Endothelial cell of umbilical vein (primary cell): ENCODE measurements around the gene PRKCZ. TPM values are rescaled to one million over a fixed set of nuclear protein-coding genes. Genes with fewer than 3 reads are reported as not detected.

Experiments
- BruUV-seq: library from RNA; stranded (reverse); fragments of 400-500 nt; replicated peaks from 2 replicates; lab custom pipeline; 2021; lab: Mats Ljungman, UMichigan
- CTCF ChIA-PET: fragments of 300-600, 350-600 bp; sonication (Branson Sonifier 250); formaldehyde crosslinking; loops from one replicate; lab custom pipeline; 2021; ENCODE audit warnings: antibody characterized with exemption, inconsistent platforms; lab: Charles Lee
- POLR2A ChIA-PET: fragments of 300-600, 350-600 bp; sonication (Branson Sonifier 250); formaldehyde crosslinking; loops from one replicate; lab custom pipeline; 2021; ENCODE audit warnings: antibody characterized with exemption, inconsistent platforms; lab: Charles Lee
- DNase-seq: peaks from one replicate; pipeline ENCODE4 v3.0.0-alpha.2; 2011; ENCODE audit warnings: low read depth, low spot score
- FAIRE-seq: peaks from 2 replicates; lab custom pipeline; 2011; peaks lifted over from hg19 to GRCh38; lab: Jason Lieb, UNC
- H2AFZ ChIP-seq: 2 replicates; pipeline ENCODE4 v1.6.0; 2012; ENCODE audit warnings: low read depth, low read length, control low read depth, inconsistent platforms
- H3K27ac ChIP-seq: 2 replicates; pipeline ENCODE4 v1.5.1; 2011; ENCODE audit warnings: low read depth, mild to moderate bottlenecking, control low read depth, low read length, moderate library complexity; ENCODE audit not compliant: insufficient read depth
- H3K27me3 ChIP-seq, 2 experiments: 2 replicates each; pipeline versions ENCODE4 v1.6.0 to v1.6.1; 2011; ENCODE audit warnings: low read length in 2 of 2, mixed read lengths in 1 of 2; ENCODE audit not compliant: control insufficient read depth in 2 of 2, insufficient read depth in 2 of 2
- H3K36me3 ChIP-seq, 2 experiments: 2 replicates in 1 of 2; 3 replicates in 1 of 2; pipeline ENCODE4 v1.5.1; 2011; ENCODE audit warnings: low read length in 2 of 2, mild to moderate bottlenecking in 1 of 2, moderate library complexity in 1 of 2; ENCODE audit not compliant: control insufficient read depth in 2 of 2, insufficient read depth in 2 of 2; ENCODE audit errors: extremely low read depth in 1 of 2
- H3K4me1 ChIP-seq: 3 replicates; pipeline ENCODE4 v1.5.1; 2011; ENCODE audit warnings: mild to moderate bottlenecking, low read length; ENCODE audit not compliant: control insufficient read depth, insufficient read depth; ENCODE audit errors: extremely low read depth
- H3K4me2 ChIP-seq: 2 replicates; pipeline ENCODE4 v1.6.1; 2011; ENCODE audit warnings: low read length, control low read depth, mixed read lengths; ENCODE audit not compliant: insufficient read depth
- H3K4me3 ChIP-seq, 3 experiments: fragments of 200-600 bp in 1 of 3; sonication (generic), shearing (Covaris generic) in 1 of 3; replicated peaks in 1 of 3; 2 replicates each; pipeline ENCODE4 v1.5.1; 2011 to 2016; ENCODE audit warnings: control low read depth in 3 of 3, low read length in 3 of 3, mild to moderate bottlenecking in 2 of 3, inconsistent platforms in 1 of 3, low read depth in 1 of 3, moderate library complexity in 1 of 3; ENCODE audit not compliant: insufficient read depth in 1 of 3
- H3K79me2 ChIP-seq: 2 replicates; pipeline ENCODE4 v1.6.0; 2012; ENCODE audit warnings: low read length, inconsistent platforms; ENCODE audit not compliant: control insufficient read depth, insufficient read depth
- H3K9ac ChIP-seq: replicated peaks from 2 replicates; pipeline ENCODE3; 2011; ENCODE audit warnings: low read length, control low read depth; ENCODE audit not compliant: insufficient read depth; ENCODE audit errors: extremely low read depth
- H3K9me1 ChIP-seq: replicated peaks from 3 replicates; pipeline ENCODE4 v1.6.0; 2011; ENCODE audit warnings: mild to moderate bottlenecking, low read length; ENCODE audit not compliant: control insufficient read depth, insufficient read depth; ENCODE audit errors: extremely low read depth
- H3K9me3 ChIP-seq: replicated peaks from 2 replicates; pipeline ENCODE4 v1.5.1; 2012; ENCODE audit warnings: low read length, inconsistent platforms; ENCODE audit not compliant: control insufficient read depth, insufficient read depth
- H4K20me1 ChIP-seq: replicated peaks from 2 replicates; pipeline ENCODE3; 2011; ENCODE audit warnings: mild to moderate bottlenecking, low read length; ENCODE audit not compliant: control insufficient read depth, insufficient read depth; ENCODE audit errors: extremely low read depth
- CTCF ChIP-seq, 2 donors: IDR thresholded peaks; 1 replicate in 1 of 2; 2 replicates in 1 of 2; pipeline ENCODE4 v1.5.1; 2011; ENCODE audit warnings: low read length in 2 of 2, mild to moderate bottlenecking in 2 of 2, moderate library complexity in 2 of 2, control low read depth in 1 of 2, inconsistent platforms in 1 of 2, low read depth in 1 of 2; ENCODE audit not compliant: insufficient read depth in 1 of 2; ENCODE audit errors: extremely low read depth in 1 of 2
- EZH2 ChIP-seq: IDR thresholded peaks from 2 replicates; pipeline ENCODE4 v1.6.1; 2012; ENCODE audit warnings: borderline replicate concordance, low read depth, mild to moderate bottlenecking, moderate library complexity, low read length, inconsistent platforms; ENCODE audit not compliant: severe bottlenecking
- FOS ChIP-seq: IDR thresholded peaks from 2 replicates; pipeline ENCODE4 v1.6.1; 2011; ENCODE audit warnings: mild to moderate bottlenecking, low read length, moderate library complexity, borderline replicate concordance; ENCODE audit not compliant: insufficient read depth
- GATA2 ChIP-seq: IDR thresholded peaks from 2 replicates; pipeline ENCODE4 v1.7.0; 2011; ENCODE audit warnings: low read depth, mild to moderate bottlenecking, moderate library complexity, mixed read lengths, low read length; ENCODE audit not compliant: insufficient read length, insufficient read depth
- JUN ChIP-seq: IDR thresholded peaks from 2 replicates; pipeline ENCODE4 v1.6.1; 2011; ENCODE audit warnings: borderline replicate concordance, low read depth; ENCODE audit not compliant: insufficient read length, insufficient read depth
- MAX ChIP-seq: IDR thresholded peaks from 2 replicates; pipeline ENCODE4 v1.6.1; 2011; ENCODE audit not compliant: insufficient read depth, insufficient read length
- MYC ChIP-seq: IDR thresholded peaks from one replicate; pipeline ENCODE4 v1.6.1; 2011; ENCODE audit warnings: mild to moderate bottlenecking, low read depth, low read length
- POLR2A ChIP-seq: IDR thresholded peaks from 2 replicates; pipeline ENCODE4 v1.6.1; 2012; ENCODE audit warnings: low read depth, mild to moderate bottlenecking, control low read depth, low read length
- POLR2AphosphoS5 ChIP-seq: IDR thresholded peaks from 2 replicates; pipeline ENCODE4 v1.6.1; 2012; ENCODE audit warnings: low read depth, mild to moderate bottlenecking, control low read depth, low read length, moderate library complexity; ENCODE audit not compliant: insufficient read depth
- dilution Hi-C: fragments of 300-500 bp; cut with MboI; formaldehyde crosslinking; loops from one replicate; pipeline ENCODE4 v1.15.0; 2019; ENCODE audit warnings: low sequenced_read_pairs; ENCODE audit not compliant: extremely low pct_ligation_motif_present
- intact Hi-C: fragments of 100-400 bp; cut with micrococcal nuclease; formaldehyde crosslinking; loops from one replicate; pipeline ENCODE4 v1.10.0; 2022
- polyA plus RNA-seq, 4 experiments: library from polyadenylated mRNA; depleted of rRNA in 3 of 4; stranded (reverse) in 3 of 4; unstranded in 1 of 4; fragments of >200 nt; gene quantifications; 2 replicates each; pipeline versions ENCODE4 v1.2.1 to v1.2.3, GENCODE V29; 2011 to 2012; ENCODE audit warnings: missing spikeins in 1 of 4
- total RNA-seq: library from RNA; stranded (reverse); gene quantifications from 2 replicates; pipeline ENCODE4 v1.2.3, GENCODE V29; 2021

PRKCZ gene
- total and polyA plus RNA-seq, 2 donors (not counting 3 experiments of a cell fraction or from before 2014, with no cell fraction given) = 0.22 to 1.7 TPM

GRCh38 chr1:2151911-2152310 is 101.7 kb downstream of the PRKCZ start:
- TF ChIP-seq FOS = no peak
- no peak for TF ChIP-seq MYC
- no peak for TF ChIP-seq EZH2
- TF ChIP-seq CTCF (IDR thresholded peaks at IDR 0.05; ENCODE audit: extremely low read depth in 1 of 2, insufficient read depth in 1 of 2, low read depth in 1 of 2, low read length in 2 of 2) = no peak
- no peak for TF ChIP-seq GATA2
- TF ChIP-seq POLR2AphosphoS5 = no peak
- no peak for TF ChIP-seq POLR2A
- no peak for TF ChIP-seq MAX
- TF ChIP-seq JUN = no peak
- FAIRE-seq (no peak), DNase-seq (no peak)
- H3K4me2 ChIP-seq = no peak overlapping the region
- CTCF ChIA-PET = interaction anchor here (1.2 to 3.6 kb wide), 4 partner anchors 12 to 24 kb away, joined by 4 to 32 read pairs (median 16); no protein-coding TSS in a partner anchor
- H3K9ac ChIP-seq = no peak overlapping the region
- H3K9me3 ChIP-seq = no peaks in the 10 kb centered on the region
- no peaks in the 10 kb centered on the region for H3K27me3 ChIP-seq
- no peak overlapping the region for H3K27ac ChIP-seq
- H3K4me3 ChIP-seq = no peak overlapping the region
- peaks cover 12% of the 10 kb centered on the region for H3K4me1 ChIP-seq
- H3K9me1 ChIP-seq = no peaks in the 10 kb centered on the region
- H3K79me2 ChIP-seq = no peaks in the 10 kb centered on the region
- H4K20me1 ChIP-seq = no peaks in the 10 kb centered on the region
- dilution Hi-C loops = no loop called here
- no peak overlapping the region for H2AFZ ChIP-seq
- intact Hi-C loops = no loop called here
- no peaks in the 10 kb centered on the region for H3K36me3 ChIP-seq
- POLR2A ChIA-PET = no interaction called here
- BruUV-seq = no TSS peak
